Fibroblast of mammary gland (primary cell): Measurements from ENCODE around the gene ZDHHC22.

Experiments used
- DNase-seq: peaks from one replicate; pipeline ENCODE4 v3.0.0-alpha.2; 2010; ENCODE audit warnings: low read depth
- H3K4me3 ChIP-seq: 2 replicates; pipeline ENCODE4 v1.5.1; 2011; ENCODE audit warnings: low read depth, mild to moderate bottlenecking, low read length, moderate library complexity; ENCODE audit not compliant: control insufficient read depth
- TF ChIP-seq, protein P1 (sequence below): conservative IDR thresholded peaks from 2 replicates; pipeline ENCODE4 v1.5.1; 2011; ENCODE audit warnings: low read depth, low read length, inconsistent platforms; ENCODE audit not compliant: control insufficient read depth, insufficient read depth

ZDHHC22 gene

DNA sequence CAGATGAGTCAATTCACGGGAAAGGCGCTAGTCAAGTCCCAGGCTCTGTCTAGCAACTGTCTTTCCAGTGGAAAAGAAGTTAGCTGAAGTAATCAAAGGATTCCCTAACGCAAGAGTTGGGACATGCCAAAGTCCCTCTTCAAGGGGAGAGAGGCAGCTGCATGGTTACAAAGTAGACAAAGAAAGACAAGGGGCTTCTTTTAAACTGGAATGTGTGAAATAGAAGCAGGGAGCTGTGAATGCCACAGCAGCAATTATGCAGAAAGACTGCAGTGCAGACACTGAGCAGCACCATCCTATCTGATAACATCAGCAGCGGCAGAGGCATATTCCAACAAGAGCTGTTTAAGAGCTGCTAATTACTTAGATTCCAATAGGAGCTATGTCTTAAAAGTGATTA lies 56.1 kb downstream of the ZDHHC22 start:
- no peak overlapping the region for H3K4me3 ChIP-seq
- DNase-seq = no peak
- TF ChIP-seq, protein P1, sequence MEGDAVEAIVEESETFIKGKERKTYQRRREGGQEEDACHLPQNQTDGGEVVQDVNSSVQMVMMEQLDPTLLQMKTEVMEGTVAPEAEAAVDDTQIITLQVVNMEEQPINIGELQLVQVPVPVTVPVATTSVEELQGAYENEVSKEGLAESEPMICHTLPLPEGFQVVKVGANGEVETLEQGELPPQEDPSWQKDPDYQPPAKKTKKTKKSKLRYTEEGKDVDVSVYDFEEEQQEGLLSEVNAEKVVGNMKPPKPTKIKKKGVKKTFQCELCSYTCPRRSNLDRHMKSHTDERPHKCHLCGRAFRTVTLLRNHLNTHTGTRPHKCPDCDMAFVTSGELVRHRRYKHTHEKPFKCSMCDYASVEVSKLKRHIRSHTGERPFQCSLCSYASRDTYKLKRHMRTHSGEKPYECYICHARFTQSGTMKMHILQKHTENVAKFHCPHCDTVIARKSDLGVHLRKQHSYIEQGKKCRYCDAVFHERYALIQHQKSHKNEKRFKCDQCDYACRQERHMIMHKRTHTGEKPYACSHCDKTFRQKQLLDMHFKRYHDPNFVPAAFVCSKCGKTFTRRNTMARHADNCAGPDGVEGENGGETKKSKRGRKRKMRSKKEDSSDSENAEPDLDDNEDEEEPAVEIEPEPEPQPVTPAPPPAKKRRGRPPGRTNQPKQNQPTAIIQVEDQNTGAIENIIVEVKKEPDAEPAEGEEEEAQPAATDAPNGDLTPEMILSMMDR = no peak

DNA sequence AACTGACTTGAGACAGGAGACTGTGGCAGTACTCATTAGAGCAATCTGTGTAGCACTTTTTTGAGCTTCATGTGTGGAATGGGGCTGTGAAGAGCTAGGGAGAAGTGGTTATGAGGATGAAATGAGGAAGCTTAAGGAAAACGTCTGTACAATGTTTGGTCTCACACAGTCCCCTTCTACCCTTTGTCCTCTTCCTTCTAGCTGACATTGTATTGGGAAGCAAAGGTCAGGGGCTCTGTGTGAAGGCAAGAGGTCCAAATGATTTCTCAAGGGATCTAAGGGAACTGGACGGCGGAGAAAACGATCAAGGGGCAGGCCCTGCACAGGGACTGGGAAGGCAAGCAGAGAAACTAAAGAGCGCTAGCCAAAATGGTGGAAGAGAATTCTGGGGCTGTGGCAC lies 56.6 kb downstream of the ZDHHC22 start:
- H3K4me3 ChIP-seq = no peak overlapping the region
- TF ChIP-seq, protein P1 = no peak
- no peak for DNase-seq

DNA sequence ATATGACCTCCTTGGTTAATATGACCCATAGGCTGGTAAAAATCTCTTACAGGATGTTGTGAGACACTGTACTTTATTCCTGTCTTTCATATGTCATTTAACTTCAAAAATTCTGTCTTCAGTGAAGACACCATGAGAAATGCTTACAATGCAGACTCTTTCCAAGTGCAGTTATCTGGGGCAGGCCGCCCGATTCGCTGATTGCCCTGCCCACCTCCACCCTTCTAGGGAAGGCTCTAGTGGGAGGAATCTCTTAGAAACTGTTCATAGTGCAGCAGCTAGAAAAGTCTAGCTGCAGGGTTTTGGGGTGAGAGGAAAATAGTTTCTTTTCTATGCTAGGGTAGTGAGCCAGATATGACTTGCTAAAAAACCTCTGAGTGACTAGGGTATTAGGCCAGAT lies 58.5 kb downstream of the ZDHHC22 start:
- H3K4me3 ChIP-seq = no peak overlapping the region
- no peak for DNase-seq
- TF ChIP-seq, protein P1 = no peak

DNA sequence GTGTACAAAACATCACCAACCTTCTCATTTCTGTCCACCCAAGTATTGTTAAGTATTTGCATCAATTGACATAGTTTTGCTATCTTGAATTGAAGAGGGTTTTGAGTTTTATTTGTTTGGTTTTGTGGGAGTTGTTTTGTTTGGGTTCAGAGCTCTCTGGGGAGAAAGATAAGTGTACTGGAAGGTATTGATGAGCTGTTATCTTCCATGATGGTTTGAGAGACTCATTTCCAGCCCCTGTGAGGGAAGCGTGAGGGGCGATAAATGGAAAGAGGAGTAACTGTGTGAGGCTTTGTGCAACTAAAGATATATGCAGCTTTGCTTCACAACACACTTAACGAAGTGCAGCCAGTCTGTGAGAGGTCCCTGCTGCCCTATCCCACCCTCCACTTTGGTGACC lies 59.2 kb downstream of the ZDHHC22 start:
- no peak for DNase-seq
- no peak overlapping the region for H3K4me3 ChIP-seq
- TF ChIP-seq, protein P1 = no peak
